RWPE2 (cell line): ENCODE data around the gene PRTG.

Experiments
- ATAC-seq: fragments of 200-7000 bp; cut with Tn5 transposase; 3 replicates; pipeline ENCODE4 v1.9.1; 2021; ENCODE audit warnings: low read depth
- DNase-seq: peaks from one replicate; pipeline ENCODE4 v3.0.0-alpha.2; 2020; ENCODE audit warnings: low spot score
- H3K27ac ChIP-seq: fragments of 450-650 bp; 2 replicates; pipeline ENCODE4 v1.5.1; 2017; ENCODE audit warnings: mild to moderate bottlenecking; ENCODE audit not compliant: poor library complexity, severe bottlenecking
- H3K27me3 ChIP-seq: fragments of 250-450 bp; sonication (Bioruptor Pico); 2 replicates; pipeline ENCODE4 v1.5.1; 2021; ENCODE audit warnings: mild to moderate bottlenecking, moderate library complexity; ENCODE audit not compliant: insufficient read depth, poor library complexity, severe bottlenecking
- H3K36me3 ChIP-seq: fragments of 250-450 bp; sonication (Bioruptor Pico); 2 replicates; pipeline ENCODE4 v1.5.1; 2020; ENCODE audit warnings: low read depth, mild to moderate bottlenecking, moderate library complexity
- H3K4me1 ChIP-seq: fragments of 250-450 bp; sonication (Bioruptor Pico); 2 replicates; pipeline ENCODE4 v1.5.1; 2021; ENCODE audit warnings: mild to moderate bottlenecking, moderate library complexity; ENCODE audit not compliant: insufficient read depth, poor library complexity, severe bottlenecking
- H3K4me3 ChIP-seq: fragments of 250-450 bp; sonication (Bioruptor Pico); 2 replicates; pipeline ENCODE4 v1.5.1; 2021; ENCODE audit warnings: mild to moderate bottlenecking, moderate library complexity; ENCODE audit not compliant: severe bottlenecking
- H3K9me3 ChIP-seq: fragments of 250-450 bp; sonication (Bioruptor Pico); 2 replicates; pipeline ENCODE4 v1.5.1; 2021; ENCODE audit warnings: mild to moderate bottlenecking, moderate library complexity; ENCODE audit not compliant: severe bottlenecking
- CTCF ChIP-seq: fragments of 450-650 bp; IDR thresholded peaks from one replicate; pipeline ENCODE4 v1.5.1; 2017; ENCODE audit warnings: mild to moderate bottlenecking, moderate library complexity; ENCODE audit not compliant: poor library complexity, severe bottlenecking

PRTG gene

GRCh38 chr15:55774113-55774970 lies 31.4 kb upstream of the PRTG start:
- no peak for DNase-seq
- TF ChIP-seq CTCF, result peak; percentile 88
- Histone ChIP-seq H3K27ac (no peak overlapping the region), H3K36me3 (no peaks in the 10 kb centered on the region), H3K4me1 (peaks cover 5% of the 10 kb centered on the region), H3K9me3 (no peaks in the 10 kb centered on the region), H3K4me3 (no peak overlapping the region), H3K27me3 (no peaks in the 10 kb centered on the region)
- ATAC-seq, result peak; percentile 28; the same call in 1 of the 3 replicates

- DNase-seq, result no peak
Observed at GRCh38 chr15:55770806-55771205, 27.9 kb upstream of the PRTG start.

DNA sequence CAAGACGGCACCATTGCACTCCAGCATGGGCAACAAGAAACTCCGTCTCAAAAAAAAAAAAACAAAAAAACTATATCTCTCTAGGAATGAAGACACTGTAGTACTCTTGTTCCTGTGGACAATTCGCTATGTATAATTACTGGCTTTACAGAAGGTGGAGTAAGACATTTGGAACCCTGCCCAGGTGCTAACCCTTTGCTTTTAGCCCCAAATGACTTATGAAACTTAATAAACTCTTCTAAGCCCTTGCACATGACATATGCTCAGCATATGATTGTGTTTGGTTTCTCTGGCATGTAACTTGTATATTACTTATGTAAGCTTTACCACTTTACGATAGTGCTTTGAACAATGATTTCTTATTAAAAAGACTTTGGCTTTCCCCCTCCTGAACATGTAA lies 27.3 kb upstream of the PRTG start:
- no peak for ATAC-seq
- TF ChIP-seq CTCF, result no peak
- Histone ChIP-seq H3K4me3 (no peak overlapping the region), H3K36me3 (no peaks in the 10 kb centered on the region), H3K9me3 (no peaks in the 10 kb centered on the region), H3K27ac (no peak overlapping the region), H3K4me1 (no peaks in the 10 kb centered on the region), H3K27me3 (no peaks in the 10 kb centered on the region)
- no peak for DNase-seq

More at GRCh38 chr15:55770806-55771205, 27.9 kb upstream of the PRTG start:
- Histone ChIP-seq H3K4me3 (no peak overlapping the region), H3K27ac (no peak overlapping the region), H3K27me3 (no peaks in the 10 kb centered on the region), H3K4me1 (peaks cover 4% of the 10 kb centered on the region), H3K36me3 (no peaks in the 10 kb centered on the region), H3K9me3 (no peaks in the 10 kb centered on the region)
- no peak for ATAC-seq
- TF ChIP-seq CTCF, result no peak

GRCh38 chr15:55768670-55769185 lies 25.8 kb upstream of the PRTG start:
- Histone ChIP-seq H3K9me3 (no peaks in the 10 kb centered on the region), H3K4me3 (no peak overlapping the region), H3K27me3 (no peaks in the 10 kb centered on the region), H3K4me1 (no peaks in the 10 kb centered on the region), H3K36me3 (no peaks in the 10 kb centered on the region), H3K27ac (no peak overlapping the region)
- ATAC-seq (no peak), DNase-seq (no peak)
- no peak for TF ChIP-seq CTCF

DNA sequence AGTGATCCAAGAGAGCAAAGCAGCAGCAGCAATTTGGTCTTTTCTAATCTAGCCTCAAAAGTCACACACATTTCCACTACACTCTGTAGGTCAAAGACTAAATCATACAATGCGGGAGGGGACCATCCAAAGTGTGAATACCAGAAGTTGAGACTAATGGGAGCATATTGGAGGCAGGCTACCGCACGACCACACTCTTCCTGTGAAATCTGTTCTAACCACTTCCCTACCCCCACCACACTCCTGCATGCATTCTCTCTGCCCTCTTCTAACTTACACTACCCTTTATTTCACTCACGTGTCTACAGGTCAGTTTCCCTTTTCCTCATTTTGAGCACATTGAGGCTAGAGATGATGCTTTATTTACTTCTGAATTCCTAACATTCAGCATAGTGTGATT lies 23.7 kb upstream of the PRTG start:
- no peaks in the 10 kb centered on the region for H3K4me1 ChIP-seq
- no peak overlapping the region for H3K27ac ChIP-seq
- DNase-seq (no peak), ATAC-seq (no peak)
- H3K9me3 ChIP-seq, result no peaks in the 10 kb centered on the region
- no peak overlapping the region for H3K4me3 ChIP-seq
- H3K36me3 ChIP-seq, result no peaks in the 10 kb centered on the region
- no peak for TF ChIP-seq CTCF
- no peaks in the 10 kb centered on the region for H3K27me3 ChIP-seq
